HAP-1 (cell line): ENCODE data around the gene CDH13.

Experiments used
- DNase-seq, 2 experiments: peaks; one replicate each; pipeline ENCODE4 v3.0.0-alpha.2; 2016 to 2020; ENCODE audit warnings: low spot score in 2 of 2
- H3K27me3 ChIP-seq: fragments of 250-450 bp; sonication (Bioruptor Pico); 2 replicates; pipeline ENCODE4 v1.5.1; 2020; ENCODE audit warnings: low read depth, mild to moderate bottlenecking, moderate library complexity
- H3K36me3 ChIP-seq: fragments of 250-450 bp; sonication (Bioruptor Pico); replicated peaks from 2 replicates; pipeline ENCODE4 v1.5.1; 2020; ENCODE audit warnings: mild to moderate bottlenecking
- H3K4me1 ChIP-seq: fragments of 250-450 bp; sonication (Bioruptor Pico); 2 replicates; pipeline ENCODE4 v1.5.1; 2020; ENCODE audit warnings: mild to moderate bottlenecking
- H3K4me3 ChIP-seq: fragments of 250-450 bp; sonication (Bioruptor Pico); 2 replicates; pipeline ENCODE4 v1.5.1; 2020; ENCODE audit warnings: mild to moderate bottlenecking, moderate library complexity
- H3K9me3 ChIP-seq: fragments of 250-450 bp; sonication (Bioruptor Pico); 2 replicates; pipeline ENCODE4 v1.5.1; 2020; ENCODE audit warnings: mild to moderate bottlenecking, moderate library complexity
- in situ Hi-C: fragments of 300-500 bp; cut with MboI; formaldehyde crosslinking; loops from 3 replicates; pipeline ENCODE4 v1.14.3; 2020; ENCODE audit warnings: low sequenced_read_pairs, inconsistent platforms, mixed read lengths

CDH13 gene

DNA sequence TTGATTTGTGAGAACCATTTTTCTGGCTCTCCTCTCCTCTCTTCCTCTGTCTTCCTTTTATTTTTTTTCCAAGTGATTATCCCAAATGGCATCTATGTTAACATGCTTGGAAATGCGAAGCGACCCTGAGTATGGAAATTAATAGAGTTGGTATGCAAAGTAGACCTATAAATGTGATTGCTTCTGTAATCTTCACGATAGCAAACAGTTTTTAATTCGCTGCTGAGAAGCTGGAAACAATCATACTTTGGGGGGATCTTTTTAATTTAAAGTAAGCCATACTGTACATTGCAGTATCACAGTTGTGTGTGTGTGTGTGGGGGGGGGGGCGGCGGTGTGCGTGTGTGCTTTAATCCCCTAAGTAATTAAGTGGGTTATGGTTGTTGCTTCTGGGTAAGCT lies 233.3 kb downstream of the CDH13 start:
- Histone ChIP-seq H3K4me3 (no peak overlapping the region), H3K9me3 (no peaks in the 10 kb centered on the region), H3K36me3 (no peaks in the 10 kb centered on the region), H3K27me3 (no peaks in the 10 kb centered on the region), H3K4me1 (no peaks in the 10 kb centered on the region)
- in situ Hi-C loops, result no loop called here
- DNase-seq, result no peak

DNA sequence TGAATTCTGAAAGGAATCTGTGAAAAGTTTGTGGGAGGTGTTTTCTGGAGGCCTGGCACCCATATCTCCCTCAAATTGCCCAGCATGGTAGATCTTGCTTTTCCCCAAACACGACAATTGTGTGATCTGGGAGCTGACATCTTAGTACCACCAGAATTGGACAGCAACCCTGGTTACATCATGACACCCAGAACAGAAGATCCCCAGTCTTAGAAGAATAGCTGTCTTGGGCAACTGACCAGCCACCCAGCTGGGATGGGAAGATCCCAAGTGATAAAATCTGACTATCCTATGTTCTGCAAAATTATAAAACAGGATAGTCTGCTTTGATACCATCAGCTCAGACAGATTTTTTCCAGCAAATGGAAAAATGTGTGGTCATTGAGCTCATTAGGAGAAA lies 235.3 kb downstream of the CDH13 start:
- no peaks in the 10 kb centered on the region for H3K4me1 ChIP-seq
- in situ Hi-C loops, result no loop called here
- no peak for DNase-seq
- H3K27me3 ChIP-seq, result no peaks in the 10 kb centered on the region
- H3K9me3 ChIP-seq, result no peaks in the 10 kb centered on the region
- no peaks in the 10 kb centered on the region for H3K36me3 ChIP-seq
- no peak overlapping the region for H3K4me3 ChIP-seq

DNA sequence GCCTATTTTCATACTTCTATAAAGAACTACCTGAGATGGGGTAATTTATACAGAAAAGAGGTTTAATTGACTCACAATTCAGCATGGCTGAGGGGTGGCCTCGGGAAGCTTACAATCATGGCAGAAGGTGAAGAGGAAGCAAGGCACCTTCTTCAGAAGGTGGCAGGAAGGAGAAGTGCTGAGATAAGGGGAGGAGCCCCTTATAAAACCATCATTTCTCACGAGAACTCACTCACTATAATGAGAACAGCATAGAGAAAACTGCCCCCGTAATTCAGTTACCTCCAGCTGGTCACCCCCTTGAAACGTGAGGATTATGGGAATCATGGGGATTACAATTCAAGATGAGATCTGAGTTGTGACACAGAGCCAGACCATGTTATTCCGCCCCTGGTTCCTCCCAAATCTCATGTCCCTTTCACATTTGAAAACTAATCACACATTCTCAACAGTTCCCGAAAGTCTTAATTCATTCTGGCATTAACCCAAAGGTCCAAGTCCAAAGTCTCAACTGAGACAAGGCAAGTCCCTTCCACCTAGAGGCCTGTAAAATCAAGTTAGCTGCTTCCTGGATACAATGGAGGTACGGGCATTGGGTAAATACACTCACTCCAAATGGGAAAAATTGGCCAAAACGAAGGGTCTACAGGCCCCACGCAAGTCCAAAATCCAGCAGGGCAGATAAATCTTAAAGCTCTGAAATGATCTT lies 237.7 kb downstream of the CDH13 start:
- Histone ChIP-seq H3K4me3 (no peak overlapping the region), H3K9me3 (no peaks in the 10 kb centered on the region), H3K36me3 (no peaks in the 10 kb centered on the region), H3K4me1 (no peaks in the 10 kb centered on the region), H3K27me3 (no peaks in the 10 kb centered on the region)
- DNase-seq, result no peak
- in situ Hi-C loops, result no loop called here

- Histone ChIP-seq H3K4me1 (no peaks in the 10 kb centered on the region), H3K36me3 (no peaks in the 10 kb centered on the region), H3K9me3 (no peaks in the 10 kb centered on the region), H3K27me3 (no peaks in the 10 kb centered on the region), H3K4me3 (no peak overlapping the region)
- in situ Hi-C loops, result no loop called here
- DNase-seq, result no peak
These were observed 238.6 kb downstream of the CDH13 start for GRCh38 chr16:82865412-82865811.

- Histone ChIP-seq H3K4me3 (no peak overlapping the region), H3K9me3 (no peaks in the 10 kb centered on the region), H3K36me3 (no peaks in the 10 kb centered on the region), H3K4me1 (no peaks in the 10 kb centered on the region), H3K27me3 (no peaks in the 10 kb centered on the region)
- in situ Hi-C loops, result no loop called here
- no peak for DNase-seq
These were observed 240.7 kb downstream of the CDH13 start for GRCh38 chr16:82867485-82867884.

DNA sequence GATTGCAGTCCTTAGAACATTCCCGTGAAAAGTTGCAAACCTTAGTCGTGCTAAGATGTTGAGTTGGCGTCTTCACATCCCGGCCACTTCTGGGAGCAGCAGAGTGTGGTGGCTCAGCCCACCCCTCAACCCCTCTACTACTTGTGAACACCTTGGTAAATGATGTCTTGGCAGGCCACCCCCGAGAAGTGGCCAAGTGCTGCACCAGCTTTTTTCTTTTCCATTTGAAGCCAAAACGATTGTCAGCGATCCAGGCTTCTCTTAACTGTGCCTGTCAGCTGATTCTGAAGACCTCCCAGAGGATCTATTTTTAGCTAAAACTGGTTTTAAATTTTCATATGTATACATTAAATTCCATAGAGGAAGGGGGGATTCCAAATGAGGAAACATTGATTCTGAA lies 247.5 kb downstream of the CDH13 start:
- Histone ChIP-seq H3K4me1 (no peaks in the 10 kb centered on the region), H3K36me3 (no peaks in the 10 kb centered on the region), H3K4me3 (no peak overlapping the region), H3K9me3 (no peaks in the 10 kb centered on the region), H3K27me3 (no peaks in the 10 kb centered on the region)
- in situ Hi-C loops, result no loop called here
- DNase-seq, result no peak

DNA sequence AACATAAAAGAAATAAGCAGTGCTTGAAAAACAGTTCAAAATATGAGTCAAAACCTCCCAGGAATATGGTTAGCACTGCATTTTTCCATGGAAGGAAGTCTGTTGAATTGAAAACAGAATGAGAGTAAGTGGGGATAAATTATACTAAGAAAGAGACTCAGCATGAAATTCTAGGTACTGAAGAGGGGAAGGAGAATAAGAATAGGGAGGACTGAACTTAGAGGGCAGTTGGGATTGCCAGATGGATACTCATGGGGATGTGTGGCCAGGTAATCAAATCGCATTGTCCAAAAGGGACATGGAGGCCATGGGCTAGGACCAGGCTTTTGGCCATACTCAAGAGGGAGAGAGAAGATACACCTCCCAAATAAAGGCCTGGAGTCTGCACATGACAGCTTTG lies 247.9 kb downstream of the CDH13 start:
- Histone ChIP-seq H3K4me1 (no peaks in the 10 kb centered on the region), H3K9me3 (no peaks in the 10 kb centered on the region), H3K4me3 (no peak overlapping the region), H3K27me3 (no peaks in the 10 kb centered on the region), H3K36me3 (no peaks in the 10 kb centered on the region)
- no peak for DNase-seq
- in situ Hi-C loops, result no loop called here

- no peaks in the 10 kb centered on the region for H3K4me1 ChIP-seq
- in situ Hi-C loops, result no loop called here
These were observed 250.2 kb downstream of the CDH13 start for GRCh38 chr16:82876951-82877350.

GRCh38 chr16:82878466-82878865 lies 251.7 kb downstream of the CDH13 start:
- H3K27me3 ChIP-seq, result no peaks in the 10 kb centered on the region
- DNase-seq, result no peak
- H3K9me3 ChIP-seq, result no peaks in the 10 kb centered on the region
- in situ Hi-C loops, result no loop called here
- no peak overlapping the region for H3K4me3 ChIP-seq
- no peaks in the 10 kb centered on the region for H3K36me3 ChIP-seq
- no peaks in the 10 kb centered on the region for H3K4me1 ChIP-seq

More at GRCh38 chr16:82876951-82877350, 250.2 kb downstream of the CDH13 start:
- Histone ChIP-seq H3K27me3 (no peaks in the 10 kb centered on the region), H3K9me3 (no peaks in the 10 kb centered on the region), H3K4me3 (no peak overlapping the region), H3K36me3 (no peaks in the 10 kb centered on the region)
- no peak for DNase-seq

DNA sequence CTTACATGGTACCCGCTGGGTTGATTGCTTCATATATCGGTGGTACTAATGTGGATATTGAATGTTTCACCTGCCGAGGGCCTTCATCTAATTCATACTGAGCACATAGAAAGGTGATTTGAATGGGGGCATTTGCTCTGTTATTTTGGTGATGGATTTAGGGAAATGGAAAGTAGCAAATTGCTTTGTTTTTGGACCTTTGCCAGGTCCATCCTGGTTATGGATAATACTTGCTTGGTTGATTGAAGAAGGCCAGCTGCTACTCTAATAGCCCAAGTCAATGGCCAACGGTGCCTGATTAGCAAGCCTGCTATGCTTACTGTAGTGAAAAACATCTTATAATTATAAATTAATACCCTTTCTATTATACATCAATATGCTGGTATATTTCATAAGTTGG lies 253.6 kb downstream of the CDH13 start:
- Histone ChIP-seq H3K4me1 (no peaks in the 10 kb centered on the region), H3K9me3 (no peaks in the 10 kb centered on the region), H3K4me3 (no peak overlapping the region), H3K27me3 (no peaks in the 10 kb centered on the region), H3K36me3 (no peaks in the 10 kb centered on the region)
- no peak for DNase-seq
- in situ Hi-C loops, result no loop called here

GRCh38 chr16:82881516-82881915 lies 254.7 kb downstream of the CDH13 start:
- no peaks in the 10 kb centered on the region for H3K9me3 ChIP-seq
- in situ Hi-C loops, result no loop called here
- H3K4me3 ChIP-seq, result no peak overlapping the region
- H3K4me1 ChIP-seq, result no peaks in the 10 kb centered on the region
- H3K27me3 ChIP-seq, result no peaks in the 10 kb centered on the region
- DNase-seq, result no peak
- H3K36me3 ChIP-seq, result no peaks in the 10 kb centered on the region

GRCh38 chr16:82882226-82882625 lies 255.5 kb downstream of the CDH13 start:
- Histone ChIP-seq H3K9me3 (no peaks in the 10 kb centered on the region), H3K27me3 (no peaks in the 10 kb centered on the region), H3K4me3 (no peak overlapping the region), H3K4me1 (no peaks in the 10 kb centered on the region), H3K36me3 (no peaks in the 10 kb centered on the region)
- DNase-seq, result no peak
- in situ Hi-C loops, result no loop called here

GRCh38 chr16:82882982-82883835 lies 256.4 kb downstream of the CDH13 start:
- in situ Hi-C loops, result no loop called here
- Histone ChIP-seq H3K4me1 (no peaks in the 10 kb centered on the region), H3K4me3 (no peak overlapping the region), H3K27me3 (no peaks in the 10 kb centered on the region), H3K36me3 (no peaks in the 10 kb centered on the region), H3K9me3 (no peaks in the 10 kb centered on the region)
- DNase-seq, result no peak

DNA sequence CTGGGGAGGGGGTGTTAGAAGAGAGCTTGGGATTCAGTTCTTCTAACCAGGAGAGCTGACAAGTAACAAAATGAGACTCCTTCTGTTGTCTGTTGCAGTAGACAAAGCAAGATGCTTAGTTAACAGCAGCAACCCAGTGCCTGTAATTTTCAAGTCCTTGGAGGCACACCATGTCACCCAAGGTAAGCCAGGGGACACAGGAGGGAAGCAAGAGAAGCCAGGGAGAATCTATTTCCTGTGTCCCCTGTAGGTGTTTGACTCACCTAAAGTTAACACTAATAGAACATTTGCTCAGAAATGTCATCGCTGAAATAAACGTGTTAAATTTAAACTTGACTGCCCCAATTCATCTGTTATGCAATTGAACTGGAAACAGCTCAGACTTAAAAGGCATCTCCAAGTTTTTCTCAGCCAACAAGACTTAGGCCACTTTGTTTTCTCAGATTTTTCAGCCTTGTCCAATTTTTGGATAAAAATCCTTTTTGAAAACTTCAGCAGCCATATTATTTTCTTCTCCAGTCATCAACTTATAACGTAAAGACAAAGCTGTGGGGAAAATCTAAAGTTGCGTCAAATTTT lies 257.6 kb downstream of the CDH13 start:
- Histone ChIP-seq H3K9me3 (no peaks in the 10 kb centered on the region), H3K4me3 (no peak overlapping the region), H3K27me3 (no peaks in the 10 kb centered on the region), H3K36me3 (no peaks in the 10 kb centered on the region), H3K4me1 (no peaks in the 10 kb centered on the region)
- in situ Hi-C loops, result no loop called here
- DNase-seq, result no peak
